Right forelimb (tissue), 1 donor: ENCODE results near the gene DDX51.

Source experiments
- DNase-seq: peaks from one replicate; pipeline ENCODE4 v3.0.0-alpha.2; 2018

The DDX51 gene

DNA sequence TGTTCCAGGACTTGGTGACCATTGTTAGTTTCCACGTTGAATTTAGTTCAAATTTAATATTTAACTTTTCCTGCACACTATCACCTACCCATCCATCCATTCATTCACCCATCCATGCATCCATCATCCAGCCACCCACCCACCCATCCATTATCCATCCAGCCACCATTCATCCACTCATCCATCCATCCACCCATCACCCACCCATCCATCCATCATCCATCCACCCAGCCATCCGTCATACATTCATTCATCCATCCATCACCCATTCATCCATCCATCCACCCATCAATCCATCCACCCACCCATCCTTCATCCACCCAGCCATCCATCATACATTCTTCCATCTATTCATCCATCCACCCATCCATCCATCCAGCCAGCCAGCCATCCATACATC is 22.0 kb upstream of the DDX51 start:
- no peak for DNase-seq

DNA sequence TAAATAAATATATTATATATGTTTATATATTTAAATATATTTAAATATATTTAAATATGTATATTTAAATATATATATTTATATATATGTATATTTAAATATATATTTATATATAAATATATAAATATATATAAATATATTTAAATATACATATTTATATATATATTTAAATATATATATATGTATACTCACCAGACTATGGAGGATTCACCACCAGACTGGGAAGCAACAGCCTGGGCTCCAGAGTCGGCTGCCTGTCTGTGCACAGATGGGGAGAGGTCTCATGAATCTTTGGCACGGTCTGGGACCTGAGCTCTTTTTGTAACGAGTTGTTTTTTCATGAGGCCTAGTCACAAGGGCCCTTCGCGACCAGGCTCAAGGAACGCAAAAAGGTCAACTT is 21.5 kb upstream of the DDX51 start:
- no peak for DNase-seq

DNA sequence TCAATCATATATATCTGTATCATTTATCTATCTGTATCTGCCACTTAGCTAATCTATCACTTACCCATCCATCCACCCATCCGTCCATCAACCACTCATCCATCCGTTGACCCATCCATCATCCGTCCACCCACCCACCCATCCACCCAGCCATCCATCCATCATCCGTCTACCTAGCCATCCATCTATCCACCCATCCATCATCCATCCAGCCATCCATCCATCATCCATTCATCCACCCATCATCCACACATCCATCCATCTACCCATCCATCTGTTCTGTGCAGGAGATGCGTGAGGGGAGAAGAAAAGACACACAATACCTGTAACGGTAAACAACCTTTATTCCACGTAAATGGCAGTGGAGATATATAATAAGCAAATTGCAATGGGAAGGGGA is 20.3 kb upstream of the DDX51 start:
- no peak for DNase-seq

DNA sequence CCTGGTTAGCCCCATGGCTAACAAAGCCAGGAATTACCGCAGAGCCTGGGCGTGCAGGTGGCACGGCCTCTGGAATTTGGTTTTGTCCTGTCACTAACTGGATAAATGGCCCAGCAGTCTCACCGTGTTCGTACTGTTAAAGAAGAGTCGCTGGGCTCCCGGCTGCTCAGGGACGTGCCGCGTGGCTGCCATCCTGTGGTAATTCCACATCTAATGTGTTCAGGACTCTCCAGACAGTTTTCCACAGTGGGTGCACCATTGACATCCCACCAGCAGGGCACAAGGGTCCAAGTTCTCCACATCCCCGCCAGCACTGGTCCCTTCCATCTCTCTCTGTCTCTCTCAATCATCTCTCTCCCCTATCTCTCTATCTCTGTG is 19.8 kb upstream of the DDX51 start:
- DNase-seq: no peak

DNA sequence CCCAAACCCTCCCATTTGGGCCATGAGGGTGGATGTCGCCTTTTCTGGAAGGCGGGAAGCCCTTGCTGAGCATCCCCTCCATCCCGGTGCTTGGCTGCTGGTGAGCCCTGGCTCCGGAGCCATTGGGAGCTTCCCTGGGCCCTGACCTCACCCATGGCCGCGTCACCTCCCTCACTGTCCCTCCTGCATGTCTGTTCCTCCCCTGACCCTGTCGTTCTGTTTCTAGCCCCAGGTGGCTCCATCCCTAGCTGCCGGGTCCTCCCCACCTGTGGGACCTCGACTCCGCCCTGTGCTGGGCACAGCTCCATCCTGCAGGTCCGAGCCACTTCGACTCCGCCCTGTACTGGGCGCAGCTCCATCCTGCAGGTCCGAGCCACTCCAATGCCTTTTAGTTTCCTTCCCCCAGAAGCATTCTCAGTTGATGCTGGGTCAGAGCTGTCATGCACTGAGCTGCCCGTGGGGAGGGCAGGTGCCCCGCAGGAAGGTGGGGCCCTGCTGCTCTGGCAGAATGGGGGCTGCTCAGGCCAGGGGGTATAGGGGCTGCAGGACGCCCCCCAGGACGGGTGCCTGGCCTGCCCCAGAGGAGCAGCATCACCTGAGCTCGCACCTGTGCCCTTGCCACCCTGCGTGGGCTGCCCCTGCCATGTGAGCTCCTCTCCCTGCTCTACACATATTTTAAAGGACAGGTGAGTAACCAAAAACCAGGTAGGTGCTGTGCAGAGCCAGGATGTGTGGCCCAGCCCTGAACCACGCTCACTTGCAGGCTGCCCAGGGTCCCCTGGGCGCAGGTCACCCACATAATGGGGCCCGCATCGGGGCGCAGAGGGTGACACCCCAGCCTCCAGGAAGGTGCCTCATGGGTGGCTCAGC is 19.2 kb upstream of the DDX51 start:
- no peak for DNase-seq

DNA sequence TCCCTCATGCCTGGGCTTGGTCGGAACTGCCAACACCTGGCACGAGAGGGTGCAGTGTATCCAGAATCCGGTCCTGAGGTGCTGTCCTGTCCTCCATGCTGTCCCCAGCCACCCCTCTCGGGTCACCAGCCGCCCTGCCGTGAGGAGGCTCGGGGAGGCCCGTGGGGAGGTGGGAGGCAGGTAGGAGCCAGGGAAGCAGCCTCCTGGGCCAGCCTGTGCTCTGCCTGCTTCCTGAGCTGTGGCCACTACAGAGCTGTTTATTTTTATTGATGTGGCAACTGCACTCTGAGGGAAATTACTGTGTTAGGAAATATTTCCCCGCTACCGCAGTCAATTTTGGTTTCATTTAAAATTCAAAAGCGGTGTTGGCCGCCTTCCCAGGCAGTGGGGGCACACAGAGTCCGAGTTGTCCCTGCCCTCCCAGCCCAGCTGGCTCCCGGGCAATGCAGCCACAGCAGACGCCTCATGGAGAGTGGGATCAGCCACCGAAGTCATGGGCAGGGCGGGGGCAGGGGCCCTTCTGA is 18.5 kb upstream of the DDX51 start:
- peak; percentile 79 for DNase-seq

DNA sequence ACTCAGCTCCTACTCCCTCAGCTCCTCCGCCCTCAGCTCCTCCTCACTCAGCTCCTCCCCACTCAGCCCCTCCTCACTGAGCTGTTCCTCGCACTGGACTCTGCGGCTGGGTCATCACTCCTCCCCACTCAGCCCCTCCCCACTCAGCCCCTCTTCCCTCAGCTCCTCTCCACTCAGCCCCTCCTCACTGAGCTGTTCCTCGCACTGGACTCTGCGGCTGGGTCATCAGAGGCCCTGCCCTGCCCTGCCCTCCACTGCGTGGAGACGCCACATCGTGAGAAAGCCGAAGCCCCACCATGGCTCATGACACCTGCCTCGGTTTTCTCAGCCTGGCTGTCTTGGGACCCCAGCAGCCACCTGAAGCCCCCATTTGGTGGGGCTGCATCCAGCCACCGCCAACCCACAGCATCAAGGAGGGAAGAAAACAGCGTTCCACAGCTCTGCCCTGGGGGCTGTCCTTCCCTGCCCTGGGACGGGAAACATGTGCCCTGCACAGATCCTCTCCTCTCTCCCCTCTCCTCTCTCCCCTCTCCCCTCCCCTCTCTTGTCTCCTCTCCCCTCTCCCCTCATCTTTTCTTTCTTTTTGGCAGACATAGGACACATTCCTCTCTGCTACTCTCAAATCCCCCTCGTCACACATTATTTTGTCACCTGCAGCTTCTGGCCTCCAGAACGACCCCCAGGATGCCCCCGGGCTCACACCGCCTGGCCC is 17.8 kb upstream of the DDX51 start:
- DNase-seq: no peak

DNA sequence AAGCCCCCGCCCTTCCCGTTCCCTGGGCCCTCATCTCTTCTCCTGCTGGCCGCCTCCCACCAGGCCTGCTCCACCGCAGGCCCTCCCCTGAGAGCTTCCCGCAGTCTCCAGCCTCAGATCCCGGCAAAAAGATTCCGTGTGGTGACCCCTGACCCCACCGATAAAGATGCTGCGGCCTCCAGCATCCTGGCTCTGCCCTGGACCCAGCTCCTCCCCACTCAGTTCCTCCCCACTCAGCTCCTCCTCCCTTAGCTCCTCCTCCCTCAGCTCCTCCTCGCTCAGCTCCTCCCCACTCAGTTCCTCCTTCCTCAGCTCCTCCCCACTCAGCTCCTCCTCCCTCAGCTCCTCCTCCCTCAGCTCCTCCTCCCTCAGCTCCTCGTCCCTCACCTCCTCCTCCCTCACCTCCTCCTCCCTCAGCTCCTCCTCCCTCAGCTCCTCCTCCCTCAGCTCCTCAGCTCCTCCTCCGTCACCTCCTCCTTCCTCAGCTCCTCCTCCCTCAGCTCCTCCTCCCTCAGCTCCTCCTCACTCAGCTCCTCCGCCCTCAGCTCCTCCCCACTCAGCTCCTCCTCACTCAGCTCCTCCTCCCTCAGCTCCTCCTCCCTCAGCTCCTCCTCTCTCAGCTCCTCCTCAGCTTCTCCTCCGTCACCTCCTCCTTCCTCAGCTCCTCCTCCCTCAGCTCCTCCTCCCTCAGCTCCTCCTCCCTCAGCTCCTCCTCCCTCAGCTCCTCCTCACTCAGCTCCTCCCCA is 17.1 kb upstream of the DDX51 start:
- no peak for DNase-seq

DNA sequence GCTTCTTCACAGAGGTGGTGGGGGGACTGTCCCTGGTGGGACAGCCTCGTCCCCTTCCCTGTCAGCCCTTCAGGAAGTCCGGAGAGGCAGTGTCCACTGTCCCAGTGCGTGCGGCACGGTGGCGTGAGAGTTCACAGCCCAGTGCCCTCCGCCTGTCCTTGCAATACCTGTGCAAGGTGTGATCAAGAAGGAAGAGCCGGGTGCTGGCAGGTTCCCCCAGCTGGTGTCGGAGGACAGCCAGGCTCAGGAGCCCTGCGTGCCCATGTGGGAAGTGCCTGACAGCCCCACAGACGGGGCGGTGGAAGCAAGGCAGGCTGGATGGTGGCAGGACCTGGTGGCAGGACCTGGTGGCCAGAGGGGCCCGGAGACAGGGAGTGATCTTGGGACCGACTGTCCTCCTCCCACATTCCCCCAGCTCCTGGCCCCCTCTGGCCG is 16.5 kb upstream of the DDX51 start:
- no peak for DNase-seq

DNA sequence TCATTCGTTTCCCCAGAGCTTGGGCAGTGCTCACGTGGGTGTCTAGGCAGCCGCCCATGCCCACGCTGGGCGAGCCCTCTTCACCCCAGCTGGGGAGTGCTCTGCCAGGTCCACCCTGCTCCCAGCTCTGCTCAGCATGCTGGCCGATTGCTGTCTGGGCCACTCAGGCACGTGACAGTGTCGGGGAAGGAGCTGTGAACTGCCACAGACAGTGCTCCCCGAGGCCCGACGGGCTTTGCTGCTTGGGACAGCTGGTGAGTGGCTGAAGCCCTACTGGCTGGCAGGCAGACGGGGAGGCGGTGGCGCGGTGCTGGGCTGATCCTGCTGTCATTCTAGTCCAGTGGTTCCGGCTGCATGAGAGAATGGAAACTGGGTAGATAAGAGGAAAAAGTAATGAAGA is 15.9 kb upstream of the DDX51 start:
- no peak for DNase-seq

DNA sequence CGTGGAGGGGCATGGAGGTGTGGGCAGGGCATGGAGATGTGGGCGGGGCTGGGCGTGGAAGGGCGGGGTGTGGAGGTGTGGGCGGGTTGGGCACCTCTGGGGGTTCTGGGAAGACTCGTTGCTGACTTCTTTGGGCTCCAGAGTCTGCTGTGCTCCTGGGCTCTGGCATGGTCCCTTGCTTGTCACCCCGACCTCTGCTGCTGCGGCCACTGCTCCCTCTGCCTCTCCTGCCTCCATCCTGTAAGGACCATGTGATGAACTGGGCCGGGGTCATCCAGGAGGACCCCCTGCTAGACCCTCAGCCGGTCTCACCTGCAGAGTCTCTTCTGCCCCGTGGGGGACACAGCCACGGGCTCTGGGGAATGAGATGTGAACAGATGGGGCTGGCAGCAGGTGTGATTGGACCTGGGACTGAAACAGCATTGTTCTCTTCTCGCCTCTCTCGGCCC is 15.5 kb upstream of the DDX51 start:
- DNase-seq: no peak

DNA sequence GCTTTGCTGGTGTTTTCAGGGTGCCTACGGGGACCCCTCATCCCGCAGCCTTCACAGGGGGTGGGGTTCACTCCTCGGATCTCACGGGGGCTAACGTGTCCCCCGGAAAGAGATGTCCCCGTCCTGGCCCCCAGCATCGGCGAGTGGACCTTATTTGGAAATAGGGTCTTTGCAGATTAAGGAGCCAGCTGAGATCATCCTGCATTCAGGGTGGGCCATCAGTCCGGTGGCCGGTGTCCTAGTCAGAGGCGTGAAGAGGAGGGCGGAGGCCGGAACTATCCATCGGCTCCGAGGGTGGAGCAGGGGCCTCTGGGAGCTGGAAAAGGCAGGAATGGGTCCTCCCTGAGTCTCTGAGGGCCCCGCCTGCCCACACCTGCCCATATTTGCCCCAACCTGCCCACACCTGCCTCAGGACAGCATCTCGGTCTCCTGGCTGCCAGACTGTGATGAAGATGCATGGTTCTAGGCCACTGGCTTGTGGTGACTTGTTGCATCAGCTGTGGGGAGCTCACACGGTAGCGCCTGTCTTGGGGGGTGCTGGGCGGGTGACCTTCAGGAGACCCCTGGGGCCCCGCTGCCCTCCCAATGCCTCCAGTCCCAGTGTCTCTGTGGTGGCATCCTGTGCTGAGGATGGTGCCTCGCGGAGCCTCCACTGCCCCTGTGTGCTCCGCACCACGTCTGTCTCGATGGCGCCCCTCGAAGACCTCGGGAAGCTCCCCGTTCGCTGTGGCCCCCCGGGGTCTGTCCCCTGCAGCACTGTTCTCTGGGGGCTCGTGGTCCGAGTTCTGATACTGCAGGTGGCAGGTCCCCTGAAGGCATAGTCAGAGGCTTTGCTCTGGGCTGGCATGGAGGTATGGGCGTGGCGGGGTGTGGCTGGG is 14.8 kb upstream of the DDX51 start:
- DNase-seq: no peak

DNA sequence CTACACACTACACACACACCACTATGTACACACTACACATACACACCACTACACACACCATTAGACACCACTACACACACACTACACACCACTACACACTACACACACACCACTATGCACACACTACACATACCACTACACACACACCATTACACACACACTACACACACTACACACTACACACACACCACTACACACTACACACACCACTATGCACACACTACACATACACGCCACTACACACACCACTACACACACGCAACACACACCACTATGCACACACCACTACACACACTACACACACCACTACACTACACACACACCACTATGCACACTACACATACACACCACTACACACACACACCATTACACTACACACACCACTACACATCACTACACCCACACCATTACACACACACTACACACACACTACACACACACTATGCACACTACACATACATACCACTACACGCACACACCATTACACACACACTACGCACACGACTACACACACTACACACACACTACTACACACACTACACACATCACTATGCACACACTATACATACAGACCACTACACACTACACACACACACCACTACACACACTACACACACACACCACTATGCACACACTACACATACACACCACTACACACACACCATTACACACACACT is 13.8 kb upstream of the DDX51 start:
- no peak for DNase-seq

DNA sequence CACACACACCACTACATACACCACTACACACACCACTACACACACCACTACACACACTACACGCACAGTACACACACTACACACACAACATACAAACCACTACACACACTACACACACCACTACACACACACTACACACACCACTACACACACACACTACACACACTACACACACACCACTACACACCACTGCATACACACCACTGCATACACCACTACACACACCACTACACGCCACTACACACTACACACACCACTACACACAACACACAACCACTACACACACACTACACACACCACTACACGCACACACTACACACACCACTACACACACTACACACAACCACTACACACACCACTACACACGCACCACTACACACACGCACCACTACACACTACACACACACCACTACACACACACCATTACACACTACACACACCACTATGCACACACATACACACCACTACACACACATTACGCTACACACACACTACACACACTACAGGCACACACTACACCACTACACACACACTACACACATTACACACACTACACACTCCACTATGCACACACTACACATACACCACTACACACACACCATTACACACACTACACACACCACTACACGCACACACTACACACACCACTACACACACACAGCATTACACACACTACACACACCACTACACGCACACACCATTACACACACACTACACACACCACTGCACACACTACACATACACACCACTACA is 12.6 kb upstream of the DDX51 start:
- no peak for DNase-seq

DNA sequence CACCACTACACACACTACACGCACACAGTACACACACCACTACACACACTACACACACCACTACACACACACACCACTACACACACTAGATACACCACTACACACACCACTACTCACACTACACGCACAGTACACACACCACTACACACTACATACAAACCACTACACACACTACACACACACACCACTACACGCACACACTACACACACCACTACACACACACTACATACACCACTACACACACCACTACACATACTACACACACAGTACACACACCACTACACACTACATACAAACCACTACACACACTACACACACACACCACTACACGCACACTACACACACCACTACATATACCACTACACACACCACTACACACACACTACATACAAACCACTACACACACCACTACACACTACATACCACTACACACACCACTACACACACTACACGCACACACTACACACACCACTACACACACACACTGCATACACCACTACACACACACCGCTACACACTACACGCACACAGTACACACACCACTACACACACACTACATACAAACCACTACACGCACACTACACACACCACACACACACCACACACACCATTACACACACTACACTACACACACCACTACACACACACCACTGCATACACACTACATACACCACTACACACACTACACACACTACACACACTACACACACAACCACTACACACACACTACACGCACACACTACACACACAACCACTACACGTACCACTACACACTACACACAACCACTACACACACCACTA is 11.9 kb upstream of the DDX51 start:
- no peak for DNase-seq

DNA sequence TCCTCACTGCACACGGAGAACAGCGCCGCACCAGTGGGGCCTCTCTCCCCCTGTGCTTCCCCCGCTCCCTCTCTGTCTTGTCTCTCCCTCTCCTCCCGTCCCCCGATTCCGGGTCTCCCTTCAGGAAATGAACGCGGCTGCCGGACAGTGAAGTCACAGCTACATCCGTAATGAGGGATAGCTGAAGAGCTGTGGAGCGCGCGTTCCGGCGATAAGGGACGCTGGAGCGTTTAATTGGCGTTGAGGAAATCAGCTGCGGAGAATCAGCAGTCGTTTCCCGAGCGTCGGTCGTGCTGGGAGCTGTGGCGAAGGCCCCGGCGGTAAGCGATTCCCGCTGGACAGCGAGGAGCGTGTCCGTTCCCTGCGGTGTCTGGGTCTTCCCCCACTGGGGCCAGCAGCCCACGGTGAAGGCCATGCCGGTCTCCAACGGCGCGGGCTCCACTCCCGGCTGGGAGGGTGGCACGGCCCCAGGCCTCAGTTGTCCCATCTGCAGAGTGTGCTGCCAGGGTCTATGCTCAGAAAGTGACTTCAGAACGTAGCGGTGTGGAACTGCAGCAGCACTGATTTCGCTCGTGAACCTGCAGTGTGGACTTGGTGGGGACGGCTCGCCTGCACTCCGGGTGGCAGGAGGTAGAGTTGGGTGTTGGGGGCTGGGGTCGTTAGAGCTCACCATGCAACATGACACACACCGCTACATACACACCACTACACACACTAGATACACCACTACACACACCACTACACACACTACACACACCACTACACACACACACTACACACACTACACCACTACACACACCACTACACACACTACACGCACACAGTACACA is 11.0 kb upstream of the DDX51 start:
- no peak for DNase-seq

DNA sequence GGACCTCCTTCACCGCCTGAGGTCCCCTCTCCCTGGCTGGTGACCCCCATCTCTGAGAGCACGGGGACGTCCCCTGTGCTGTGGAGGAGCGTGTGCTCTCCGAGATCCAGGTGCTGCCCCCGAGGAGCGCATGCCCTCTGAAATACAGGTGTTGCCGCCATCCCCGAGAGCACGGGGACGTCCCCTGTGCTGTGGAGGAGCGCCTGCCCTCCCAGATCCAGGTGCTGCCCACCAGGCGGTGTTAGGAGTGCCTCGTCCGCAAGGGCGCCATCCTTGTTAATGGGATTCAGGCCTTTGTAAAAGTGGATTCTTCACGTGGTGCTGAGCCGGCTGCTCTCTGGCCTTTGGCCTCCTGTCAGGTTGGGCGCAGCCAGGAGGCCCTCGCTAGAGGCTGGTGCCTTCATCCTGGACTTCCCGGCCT is 10.2 kb upstream of the DDX51 start:
- DNase-seq: no peak

DNA sequence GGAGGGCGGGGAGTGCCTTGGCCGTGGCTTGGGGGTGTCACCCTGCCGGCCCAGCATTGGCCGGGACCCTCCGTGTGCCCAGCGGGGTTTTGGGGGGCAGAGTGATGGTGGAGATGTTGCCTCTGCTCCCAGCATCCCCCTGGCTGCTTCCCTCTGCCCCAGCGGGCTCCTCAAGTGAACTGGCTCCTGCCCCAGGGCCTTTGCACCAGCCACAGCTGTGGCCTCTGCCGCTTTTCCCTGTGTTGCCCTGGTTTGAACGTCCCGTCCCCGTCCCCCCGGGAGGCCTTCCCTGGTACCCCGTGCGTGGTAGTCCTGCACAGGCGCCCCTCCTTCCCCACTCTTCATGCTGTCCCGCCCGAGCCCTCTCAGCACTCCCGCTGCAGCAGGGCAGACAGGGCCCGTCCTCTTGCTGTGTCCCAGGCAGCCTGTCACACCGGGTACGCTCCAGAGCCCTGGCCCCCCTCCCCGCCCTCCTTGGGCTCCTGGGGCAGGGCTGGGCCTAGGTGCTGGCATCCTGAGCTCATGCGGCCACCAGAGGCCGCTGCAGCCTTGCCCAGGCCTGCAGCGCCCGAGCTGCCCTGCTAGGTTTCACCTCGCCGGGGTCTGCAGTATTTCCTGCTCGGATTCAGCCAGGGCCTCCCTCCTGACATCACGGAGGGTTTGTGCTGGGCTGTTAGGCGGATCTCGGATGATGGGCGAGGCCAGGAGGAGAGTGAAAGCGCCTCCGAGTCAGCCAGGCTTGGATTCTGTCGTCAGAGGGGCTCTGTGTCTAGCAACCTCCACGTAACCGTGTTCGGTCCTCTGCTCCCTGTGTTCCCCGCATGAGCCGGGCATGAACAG is 9.6 kb upstream of the DDX51 start:
- DNase-seq: peak; percentile 84
